Endothelial cell of umbilical vein (primary cell): Measurements from ENCODE around the gene LCNL1. TPM values are rescaled to one million over a fixed set of nuclear protein-coding genes. Genes with fewer than 3 reads are reported as not detected.

Source experiments
- BruUV-seq: library from RNA; stranded (reverse); fragments of 400-500 nt; replicated peaks from 2 replicates; lab custom pipeline; 2021; lab: Mats Ljungman, UMichigan
- CTCF ChIA-PET: fragments of 300-600, 350-600 bp; sonication (Branson Sonifier 250); formaldehyde crosslinking; loops from one replicate; lab custom pipeline; 2021; ENCODE audit warnings: antibody characterized with exemption, inconsistent platforms; lab: Charles Lee
- POLR2A ChIA-PET: fragments of 300-600, 350-600 bp; sonication (Branson Sonifier 250); formaldehyde crosslinking; loops from one replicate; lab custom pipeline; 2021; ENCODE audit warnings: antibody characterized with exemption, inconsistent platforms; lab: Charles Lee
- DNase-seq: peaks from one replicate; pipeline ENCODE4 v3.0.0-alpha.2; 2011; ENCODE audit warnings: low read depth, low spot score
- FAIRE-seq: peaks from 2 replicates; lab custom pipeline; 2011; peaks lifted over from hg19 to GRCh38; lab: Jason Lieb, UNC
- H2AFZ ChIP-seq: 2 replicates; pipeline ENCODE4 v1.6.0; 2012; ENCODE audit warnings: low read depth, low read length, control low read depth, inconsistent platforms
- H3K27ac ChIP-seq: 2 replicates; pipeline ENCODE4 v1.5.1; 2011; ENCODE audit warnings: low read depth, mild to moderate bottlenecking, control low read depth, low read length, moderate library complexity; ENCODE audit not compliant: insufficient read depth
- H3K27me3 ChIP-seq, 2 experiments: 2 replicates each; pipeline versions ENCODE4 v1.6.0 to v1.6.1; 2011; ENCODE audit warnings: low read length in 2 of 2, mixed read lengths in 1 of 2; ENCODE audit not compliant: control insufficient read depth in 2 of 2, insufficient read depth in 2 of 2
- H3K36me3 ChIP-seq, 2 experiments: 2 replicates in 1 of 2; 3 replicates in 1 of 2; pipeline ENCODE4 v1.5.1; 2011; ENCODE audit warnings: low read length in 2 of 2, mild to moderate bottlenecking in 1 of 2, moderate library complexity in 1 of 2; ENCODE audit not compliant: control insufficient read depth in 2 of 2, insufficient read depth in 2 of 2; ENCODE audit errors: extremely low read depth in 1 of 2
- H3K4me1 ChIP-seq: 3 replicates; pipeline ENCODE4 v1.5.1; 2011; ENCODE audit warnings: mild to moderate bottlenecking, low read length; ENCODE audit not compliant: control insufficient read depth, insufficient read depth; ENCODE audit errors: extremely low read depth
- H3K4me2 ChIP-seq: 2 replicates; pipeline ENCODE4 v1.6.1; 2011; ENCODE audit warnings: low read length, control low read depth, mixed read lengths; ENCODE audit not compliant: insufficient read depth
- H3K4me3 ChIP-seq, 3 experiments: fragments of 200-600 bp in 1 of 3; sonication (generic), shearing (Covaris generic) in 1 of 3; replicated peaks in 1 of 3; 2 replicates each; pipeline ENCODE4 v1.5.1; 2011 to 2016; ENCODE audit warnings: control low read depth in 3 of 3, low read length in 3 of 3, mild to moderate bottlenecking in 2 of 3, inconsistent platforms in 1 of 3, low read depth in 1 of 3, moderate library complexity in 1 of 3; ENCODE audit not compliant: insufficient read depth in 1 of 3
- H3K79me2 ChIP-seq: 2 replicates; pipeline ENCODE4 v1.6.0; 2012; ENCODE audit warnings: low read length, inconsistent platforms; ENCODE audit not compliant: control insufficient read depth, insufficient read depth
- H3K9ac ChIP-seq: replicated peaks from 2 replicates; pipeline ENCODE3; 2011; ENCODE audit warnings: low read length, control low read depth; ENCODE audit not compliant: insufficient read depth; ENCODE audit errors: extremely low read depth
- H3K9me1 ChIP-seq: replicated peaks from 3 replicates; pipeline ENCODE4 v1.6.0; 2011; ENCODE audit warnings: mild to moderate bottlenecking, low read length; ENCODE audit not compliant: control insufficient read depth, insufficient read depth; ENCODE audit errors: extremely low read depth
- H3K9me3 ChIP-seq: replicated peaks from 2 replicates; pipeline ENCODE4 v1.5.1; 2012; ENCODE audit warnings: low read length, inconsistent platforms; ENCODE audit not compliant: control insufficient read depth, insufficient read depth
- H4K20me1 ChIP-seq: replicated peaks from 2 replicates; pipeline ENCODE3; 2011; ENCODE audit warnings: mild to moderate bottlenecking, low read length; ENCODE audit not compliant: control insufficient read depth, insufficient read depth; ENCODE audit errors: extremely low read depth
- CTCF ChIP-seq, 2 donors: IDR thresholded peaks; 1 replicate in 1 of 2; 2 replicates in 1 of 2; pipeline ENCODE4 v1.5.1; 2011; ENCODE audit warnings: low read length in 2 of 2, mild to moderate bottlenecking in 2 of 2, moderate library complexity in 2 of 2, control low read depth in 1 of 2, inconsistent platforms in 1 of 2, low read depth in 1 of 2; ENCODE audit not compliant: insufficient read depth in 1 of 2; ENCODE audit errors: extremely low read depth in 1 of 2
- EZH2 ChIP-seq: IDR thresholded peaks from 2 replicates; pipeline ENCODE4 v1.6.1; 2012; ENCODE audit warnings: borderline replicate concordance, low read depth, mild to moderate bottlenecking, moderate library complexity, low read length, inconsistent platforms; ENCODE audit not compliant: severe bottlenecking
- FOS ChIP-seq: IDR thresholded peaks from 2 replicates; pipeline ENCODE4 v1.6.1; 2011; ENCODE audit warnings: mild to moderate bottlenecking, low read length, moderate library complexity, borderline replicate concordance; ENCODE audit not compliant: insufficient read depth
- GATA2 ChIP-seq: IDR thresholded peaks from 2 replicates; pipeline ENCODE4 v1.7.0; 2011; ENCODE audit warnings: low read depth, mild to moderate bottlenecking, moderate library complexity, mixed read lengths, low read length; ENCODE audit not compliant: insufficient read length, insufficient read depth
- JUN ChIP-seq: IDR thresholded peaks from 2 replicates; pipeline ENCODE4 v1.6.1; 2011; ENCODE audit warnings: borderline replicate concordance, low read depth; ENCODE audit not compliant: insufficient read length, insufficient read depth
- MAX ChIP-seq: IDR thresholded peaks from 2 replicates; pipeline ENCODE4 v1.6.1; 2011; ENCODE audit not compliant: insufficient read depth, insufficient read length
- MYC ChIP-seq: IDR thresholded peaks from one replicate; pipeline ENCODE4 v1.6.1; 2011; ENCODE audit warnings: mild to moderate bottlenecking, low read depth, low read length
- POLR2A ChIP-seq: IDR thresholded peaks from 2 replicates; pipeline ENCODE4 v1.6.1; 2012; ENCODE audit warnings: low read depth, mild to moderate bottlenecking, control low read depth, low read length
- POLR2AphosphoS5 ChIP-seq: IDR thresholded peaks from 2 replicates; pipeline ENCODE4 v1.6.1; 2012; ENCODE audit warnings: low read depth, mild to moderate bottlenecking, control low read depth, low read length, moderate library complexity; ENCODE audit not compliant: insufficient read depth
- dilution Hi-C: fragments of 300-500 bp; cut with MboI; formaldehyde crosslinking; loops from one replicate; pipeline ENCODE4 v1.15.0; 2019; ENCODE audit warnings: low sequenced_read_pairs; ENCODE audit not compliant: extremely low pct_ligation_motif_present
- intact Hi-C: fragments of 100-400 bp; cut with micrococcal nuclease; formaldehyde crosslinking; loops from one replicate; pipeline ENCODE4 v1.10.0; 2022
- polyA plus RNA-seq, 4 experiments: library from polyadenylated mRNA; depleted of rRNA in 3 of 4; stranded (reverse) in 3 of 4; unstranded in 1 of 4; fragments of >200 nt; gene quantifications; 2 replicates each; pipeline versions ENCODE4 v1.2.1 to v1.2.3, GENCODE V29; 2011 to 2012; ENCODE audit warnings: missing spikeins in 1 of 4
- total RNA-seq: library from RNA; stranded (reverse); gene quantifications from 2 replicates; pipeline ENCODE4 v1.2.3, GENCODE V29; 2021

LCNL1 gene
- total and polyA plus RNA-seq, 2 donors (not counting 3 experiments of a cell fraction or from before 2014, with no cell fraction given), result not detected

- no peaks in the 10 kb centered on the region for H3K36me3 ChIP-seq
- no TSS peak for BruUV-seq
- no peak overlapping the region for H3K9ac ChIP-seq
- no peaks in the 10 kb centered on the region for H3K9me1 ChIP-seq
- intact Hi-C loops, result no loop called here
- FAIRE-seq, result no peak
- dilution Hi-C loops, result no loop called here
- TF ChIP-seq JUN, result no peak
- TF ChIP-seq MAX, result no peak
- no peak for TF ChIP-seq POLR2AphosphoS5
- TF ChIP-seq EZH2, result no peak
- no peak for TF ChIP-seq MYC
- TF ChIP-seq FOS, result no peak
- TF ChIP-seq POLR2A, result no peak
- no peak for TF ChIP-seq CTCF (IDR thresholded peaks at IDR 0.05; ENCODE audit: extremely low read depth in 1 of 2, insufficient read depth in 1 of 2, low read depth in 1 of 2, low read length in 2 of 2)
- no peak for TF ChIP-seq GATA2
- no peaks in the 10 kb centered on the region for H3K27me3 ChIP-seq
- no peak overlapping the region for H3K4me3 ChIP-seq
- H4K20me1 ChIP-seq, result no peaks in the 10 kb centered on the region
- no peak for DNase-seq
- H3K9me3 ChIP-seq, result no peaks in the 10 kb centered on the region
- ChIA-PET CTCF (interaction anchor here (0.8 to 1.4 kb wide), 3 partner anchors 11 to 35 kb away, joined by 3 to 6 read pairs (median 4); no protein-coding TSS in a partner anchor), POLR2A (interaction anchor here (0.6 kb wide), 1 partner anchor 348 kb away, joined by 3 read pairs; no protein-coding TSS in a partner anchor)
- no peaks in the 10 kb centered on the region for H3K79me2 ChIP-seq
- no peak overlapping the region for H3K27ac ChIP-seq
- no peaks in the 10 kb centered on the region for H3K4me1 ChIP-seq
- H2AFZ ChIP-seq, result no peak overlapping the region
- H3K4me2 ChIP-seq, result no peak overlapping the region
These were observed 17.9 kb upstream of the LCNL1 start for GRCh38 chr9:136964833-136965422.
